ENCODE results near the gene DAB2IP.

Gene DAB2IP

GRCh38 chr9:121637713-121638220 is 13.7 kb upstream of the DAB2IP start:
- no peak overlapping the region for H2AFZ ChIP-seq (ENCODE audit: low read depth, low read length)
- no peaks in the 10 kb centered on the region for H3K27me3 ChIP-seq (ENCODE audit: insufficient read depth, low read length, poor library complexity)
- no peak overlapping the region for H3K27ac ChIP-seq (ENCODE audit: low read length)
- TF ChIP-seq EZH2 (IDR thresholded peaks at IDR 0.05; ENCODE audit: borderline replicate concordance, low read depth, low read length, severe bottlenecking) = no peak
- no peak for TF ChIP-seq CTCF (IDR thresholded peaks at IDR 0.05; ENCODE audit: borderline replicate concordance, extremely low read depth, low read length, poor library complexity, severe bottlenecking)
- H3K36me3 ChIP-seq (ENCODE audit: insufficient read depth, low read length) = no peaks in the 10 kb centered on the region
- no peaks in the 10 kb centered on the region for H3K9me3 ChIP-seq (ENCODE audit: insufficient read depth, low read length, severe bottlenecking)
- no peak overlapping the region for H3K4me3 ChIP-seq (ENCODE audit: low read depth in 1 of 2, low read length in 2 of 2)
- no peaks in the 10 kb centered on the region for H4K20me1 ChIP-seq (ENCODE audit: insufficient read depth, low read length)
- H3K4me2 ChIP-seq (ENCODE audit: insufficient read depth, low read length) = no peak overlapping the region
- no peak for ATAC-seq (ENCODE audit: insufficient read depth, low read depth)
- no peaks in the 10 kb centered on the region for H3K4me1 ChIP-seq (ENCODE audit: insufficient read depth, low read length)
- H3K9ac ChIP-seq (ENCODE audit: low read depth, low read length) = no peak overlapping the region
- no peak for DNase-seq
- no peaks in the 10 kb centered on the region for H3K79me2 ChIP-seq (ENCODE audit: insufficient read depth, low read length)

- Histone ChIP-seq H3K27ac (ENCODE audit: low read length) (no peak overlapping the region), H3K9ac (ENCODE audit: low read depth, low read length) (no peak overlapping the region), H4K20me1 (ENCODE audit: insufficient read depth, low read length) (no peaks in the 10 kb centered on the region), H3K79me2 (ENCODE audit: insufficient read depth, low read length) (no peaks in the 10 kb centered on the region), H3K4me2 (ENCODE audit: insufficient read depth, low read length) (no peak overlapping the region), H3K4me3 (ENCODE audit: low read depth in 1 of 2, low read length in 2 of 2) (no peak overlapping the region), H3K9me3 (ENCODE audit: insufficient read depth, low read length, severe bottlenecking) (no peaks in the 10 kb centered on the region), H3K36me3 (ENCODE audit: insufficient read depth, low read length) (no peaks in the 10 kb centered on the region), H2AFZ (ENCODE audit: low read depth, low read length) (no peak overlapping the region), H3K27me3 (ENCODE audit: insufficient read depth, low read length, poor library complexity) (no peaks in the 10 kb centered on the region), H3K4me1 (ENCODE audit: insufficient read depth, low read length) (no peaks in the 10 kb centered on the region)
- TF ChIP-seq CTCF (IDR thresholded peaks at IDR 0.05; ENCODE audit: borderline replicate concordance, extremely low read depth, low read length, poor library complexity, severe bottlenecking) = no peak
- no peak for TF ChIP-seq EZH2 (IDR thresholded peaks at IDR 0.05; ENCODE audit: borderline replicate concordance, low read depth, low read length, severe bottlenecking)
- no peak for DNase-seq
- ATAC-seq (ENCODE audit: insufficient read depth, low read depth) = no peak
Measured at GRCh38 chr9:121638399-121638798, 13.0 kb upstream of the DAB2IP start.

GRCh38 chr9:121638901-121639592 is 12.4 kb upstream of the DAB2IP start:
- H3K27me3 ChIP-seq (ENCODE audit: insufficient read depth, low read length, poor library complexity) = no peaks in the 10 kb centered on the region
- no peak overlapping the region for H3K4me3 ChIP-seq (ENCODE audit: low read depth in 1 of 2, low read length in 2 of 2)
- H3K4me2 ChIP-seq (ENCODE audit: insufficient read depth, low read length) = no peak overlapping the region
- no peak overlapping the region for H3K9ac ChIP-seq (ENCODE audit: low read depth, low read length)
- H3K4me1 ChIP-seq (ENCODE audit: insufficient read depth, low read length) = no peaks in the 10 kb centered on the region
- no peaks in the 10 kb centered on the region for H4K20me1 ChIP-seq (ENCODE audit: insufficient read depth, low read length)
- no peak overlapping the region for H2AFZ ChIP-seq (ENCODE audit: low read depth, low read length)
- H3K36me3 ChIP-seq (ENCODE audit: insufficient read depth, low read length) = no peaks in the 10 kb centered on the region
- ATAC-seq (ENCODE audit: insufficient read depth, low read depth) (no peak), DNase-seq (no peak)
- H3K27ac ChIP-seq (ENCODE audit: low read length) = no peak overlapping the region
- no peaks in the 10 kb centered on the region for H3K9me3 ChIP-seq (ENCODE audit: insufficient read depth, low read length, severe bottlenecking)
- TF ChIP-seq CTCF (IDR thresholded peaks at IDR 0.05; ENCODE audit: borderline replicate concordance, extremely low read depth, low read length, poor library complexity, severe bottlenecking) (no peak), EZH2 (IDR thresholded peaks at IDR 0.05; ENCODE audit: borderline replicate concordance, low read depth, low read length, severe bottlenecking) (no peak)
- H3K79me2 ChIP-seq (ENCODE audit: insufficient read depth, low read length) = no peaks in the 10 kb centered on the region

Measured in DND-41 (cell line).